ENCODE measurements around the gene MSH3.
"Not testable (repeated sequence)": the region's sequence is repeated elsewhere in the genome, so short reads cannot be mapped to it uniquely, and the experiment has no call there.

The MSH3 gene

GRCh38 chr5:80853413-80853812 is 199.0 kb downstream of the MSH3 start:
- no peak for DNase-seq (ENCODE audit: low spot score)

- DNase-seq (ENCODE audit: low spot score): no peak
Observed at GRCh38 chr5:80854583-80854982, 200.1 kb downstream of the MSH3 start.

DNA sequence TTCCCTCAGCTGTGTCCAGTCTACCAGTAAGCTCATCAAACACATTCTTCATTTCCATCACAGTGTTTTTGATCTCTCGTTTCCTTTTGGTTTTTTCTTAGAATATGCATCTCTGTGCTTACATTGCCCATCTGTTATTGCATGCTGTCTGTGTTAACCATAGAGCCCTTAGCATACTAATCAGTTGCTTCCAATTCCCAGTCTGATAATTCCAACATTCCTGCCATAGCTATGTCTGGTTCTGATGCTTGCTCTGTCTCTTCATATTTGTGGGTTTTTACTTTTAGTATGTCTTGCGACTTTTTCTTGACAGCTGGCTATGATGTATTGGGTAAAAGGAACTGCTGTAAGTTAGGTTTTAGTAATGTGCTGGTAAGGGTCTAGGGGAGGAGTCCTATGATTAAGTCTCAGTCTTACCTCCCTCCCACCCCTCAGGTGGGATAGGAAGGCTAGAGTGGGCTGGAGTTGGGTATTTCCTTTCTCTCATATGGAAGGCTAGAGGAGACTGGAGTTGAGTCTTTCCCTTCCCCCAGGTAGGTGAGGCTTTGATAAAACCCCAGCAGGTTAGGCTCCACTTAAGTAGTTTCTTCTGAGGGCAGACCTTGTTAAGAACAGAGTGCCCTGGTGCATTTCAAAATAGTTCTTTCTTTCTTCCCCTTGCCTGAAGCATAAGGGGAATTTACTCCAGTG is 206.6 kb downstream of the MSH3 start:
- no peak for DNase-seq (ENCODE audit: low spot score)

DNA sequence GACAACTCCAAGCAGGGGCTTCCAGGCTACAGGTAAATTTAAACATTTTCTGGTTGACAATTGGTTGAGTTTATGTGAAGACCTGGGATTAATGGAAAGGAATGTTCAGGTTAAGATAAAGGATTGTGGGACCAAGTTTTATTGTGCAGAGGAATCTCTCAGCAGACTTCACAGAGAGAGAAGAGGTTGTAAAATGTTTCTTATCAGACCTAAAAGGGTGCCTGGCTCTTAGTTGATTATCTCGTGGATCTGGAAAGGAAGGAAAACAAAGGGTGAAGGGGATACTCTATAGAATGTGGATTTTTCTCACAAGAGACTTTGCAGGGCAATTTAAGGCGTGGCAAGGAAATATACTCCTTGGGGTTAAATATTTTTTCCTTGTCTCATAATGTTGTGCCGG is 209.3 kb downstream of the MSH3 start:
- no peak for DNase-seq (ENCODE audit: low spot score)

GRCh38 chr5:80864109-80864508 is 209.7 kb downstream of the MSH3 start:
- no peak for DNase-seq (ENCODE audit: low spot score)

DNA sequence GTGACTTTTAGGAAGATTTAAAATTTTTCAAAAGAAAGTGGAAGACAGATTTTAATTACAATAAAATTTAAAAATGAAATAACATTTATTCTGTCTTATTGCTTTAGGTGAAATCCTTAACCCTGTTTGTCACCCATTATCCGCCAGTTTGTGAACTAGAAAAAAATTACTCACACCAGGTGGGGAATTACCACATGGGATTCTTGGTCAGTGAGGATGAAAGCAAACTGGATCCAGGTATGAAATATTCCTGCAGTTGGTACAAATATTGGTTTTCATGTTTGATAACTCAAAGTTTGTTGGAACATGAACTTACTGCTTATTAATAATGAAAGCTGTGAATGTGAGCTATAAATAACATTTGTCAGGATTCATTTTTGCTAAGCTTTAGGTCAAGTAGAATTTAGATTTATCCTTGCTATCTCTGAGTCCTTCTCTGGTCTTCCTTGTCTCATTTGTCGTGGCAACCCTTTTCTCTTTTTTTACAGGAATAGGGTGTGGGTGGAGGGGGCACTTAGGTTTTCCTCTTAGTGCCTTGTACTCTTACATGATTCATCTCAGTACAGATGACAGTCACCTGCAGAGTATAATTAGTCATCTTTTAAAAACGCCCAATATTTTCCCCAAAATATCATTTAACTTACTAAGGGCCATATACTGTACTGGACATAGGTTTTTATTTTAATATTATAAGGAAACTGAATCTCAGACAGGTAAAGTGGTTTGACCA is 210.4 kb downstream of the MSH3 start:
- DNase-seq (ENCODE audit: low spot score): no peak

- no peak for DNase-seq (ENCODE audit: low spot score)
Observed at GRCh38 chr5:80865551-80865950, 211.1 kb downstream of the MSH3 start.

- no peak for DNase-seq (ENCODE audit: low spot score)
Observed at GRCh38 chr5:80866371-80866770, 211.9 kb downstream of the MSH3 start.

GRCh38 chr5:80867233-80867632 is 212.8 kb downstream of the MSH3 start:
- no peak for DNase-seq (ENCODE audit: low spot score)

DNA sequence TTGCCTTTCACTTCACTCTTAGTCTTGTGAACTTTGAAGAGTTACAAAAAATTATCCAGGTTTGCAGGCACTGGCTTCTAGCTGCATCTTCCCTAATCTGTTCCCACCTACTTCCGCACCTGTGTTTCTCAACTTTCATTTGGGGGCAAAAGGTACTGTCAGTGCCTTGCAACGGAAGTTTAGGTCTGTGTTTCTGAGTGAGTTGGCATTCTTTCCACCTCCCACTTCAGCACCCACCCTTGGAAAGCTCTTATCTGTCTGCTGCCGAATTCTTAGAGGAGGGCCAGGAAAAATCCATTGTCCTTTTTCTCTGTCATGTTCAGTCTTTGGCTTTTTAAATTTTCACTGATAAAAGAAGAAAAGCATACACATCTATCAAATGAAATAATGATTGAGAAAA is 216.0 kb downstream of the MSH3 start:
- DNase-seq (ENCODE audit: low spot score): no peak

DNA sequence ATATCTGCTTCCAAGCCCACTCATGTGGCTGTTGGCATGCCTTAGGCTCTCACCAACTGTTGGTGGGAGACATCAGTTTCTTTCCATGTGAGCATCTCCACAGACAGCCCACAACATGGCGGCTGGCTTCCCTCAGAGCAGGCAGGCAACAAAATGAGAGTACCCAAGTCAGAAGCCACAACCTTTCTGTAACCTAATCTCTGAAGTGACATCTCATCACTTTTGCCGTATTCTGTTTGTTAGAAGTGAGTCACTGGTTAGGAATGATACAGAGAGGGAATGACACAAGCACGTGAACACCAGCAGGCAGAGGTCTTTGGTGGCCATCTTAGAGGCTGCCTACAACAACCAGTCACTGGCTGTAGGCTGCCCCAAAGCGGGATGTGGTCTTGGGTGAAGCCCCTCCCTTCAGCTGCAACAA is 217.1 kb downstream of the MSH3 start:
- no peak for DNase-seq (ENCODE audit: low spot score)

GRCh38 chr5:80874162-80874561 is 219.7 kb downstream of the MSH3 start:
- peak; percentile 37 for DNase-seq (ENCODE audit: low spot score)

- no peak for DNase-seq (ENCODE audit: low spot score)
Observed at GRCh38 chr5:80877592-80877991, 223.1 kb downstream of the MSH3 start.

DNA sequence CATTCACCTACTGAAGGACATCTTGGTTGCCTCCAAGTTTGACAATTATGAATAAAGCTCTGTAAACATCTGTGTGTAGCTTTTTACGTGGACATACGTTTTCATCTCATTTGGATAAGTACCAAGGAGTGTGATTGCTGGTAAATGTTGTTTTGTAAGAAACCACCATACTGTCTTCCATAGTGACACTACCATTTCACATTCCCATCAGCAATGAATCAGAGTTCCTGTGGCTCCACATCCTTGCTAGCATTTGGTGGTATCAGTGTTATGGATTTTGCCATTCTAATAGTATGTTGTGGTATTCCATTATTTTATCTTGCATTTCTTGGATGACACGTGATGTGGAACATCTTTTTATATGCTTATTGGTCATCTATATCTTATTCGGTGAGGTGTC is 227.3 kb downstream of the MSH3 start:
- no peak for DNase-seq (ENCODE audit: low spot score)

DNA sequence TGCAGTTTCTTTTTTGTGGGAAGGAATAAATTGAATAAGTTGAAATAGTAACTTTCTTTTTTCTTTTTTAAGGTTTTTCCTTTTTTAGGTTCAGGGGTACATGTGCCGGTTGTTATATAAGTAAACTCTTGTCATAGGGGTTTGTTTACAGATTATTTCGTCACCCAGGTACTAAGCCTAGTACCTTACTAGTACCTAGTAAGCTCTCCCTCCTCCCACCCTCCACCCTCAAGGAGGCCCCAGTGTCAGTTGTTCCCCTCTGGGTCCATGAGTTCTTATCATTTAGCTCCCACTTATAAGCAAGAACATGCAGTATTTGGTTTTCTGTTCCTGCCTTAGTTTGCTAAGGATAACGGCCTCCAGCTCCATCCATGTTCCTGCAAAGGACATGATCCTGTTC is 228.9 kb downstream of the MSH3 start:
- DNase-seq (ENCODE audit: low spot score): not testable (repeated sequence)

DNA sequence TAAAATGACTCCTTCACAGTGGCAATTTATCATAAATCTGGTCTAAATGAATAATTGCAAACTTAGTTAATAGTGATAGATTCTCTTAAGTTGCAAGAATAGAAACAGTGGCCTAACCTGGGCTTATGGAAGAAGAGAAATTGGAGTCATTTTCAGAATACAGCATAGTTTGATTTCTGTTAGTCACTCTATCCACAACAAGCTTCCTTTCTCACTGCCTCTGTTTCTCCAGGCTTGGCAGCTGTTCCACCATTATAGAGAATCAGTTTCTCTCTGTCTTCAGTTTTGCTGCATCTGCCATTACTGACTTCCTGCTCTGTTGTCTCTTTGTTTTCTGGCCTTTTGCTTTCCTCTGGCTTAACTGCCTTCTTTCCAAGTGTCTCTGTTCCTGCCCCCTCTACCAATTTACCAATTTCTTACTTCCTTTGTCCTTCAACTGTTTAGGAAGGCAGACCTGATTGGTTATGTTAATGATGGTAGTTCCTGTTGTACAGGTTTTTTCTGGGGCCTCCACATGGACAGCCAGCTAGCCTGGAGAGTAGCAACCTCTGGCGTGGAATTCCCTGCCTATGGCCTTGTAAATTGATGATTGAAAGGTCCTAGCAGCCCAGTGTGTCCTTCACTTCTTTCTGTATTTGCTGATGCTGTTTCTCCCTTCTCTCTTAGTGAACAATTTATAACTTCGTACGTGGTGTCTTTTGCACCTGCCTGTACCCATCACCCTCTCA is 229.8 kb downstream of the MSH3 start:
- no peak for DNase-seq (ENCODE audit: low spot score)

GRCh38 chr5:80884929-80885328 is 230.5 kb downstream of the MSH3 start:
- no peak for DNase-seq (ENCODE audit: low spot score)

GRCh38 chr5:80885396-80886000 is 231.0 kb downstream of the MSH3 start:
- DNase-seq (ENCODE audit: low spot score): no peak

GRCh38 chr5:80894083-80894482 is 239.6 kb downstream of the MSH3 start:
- no peak for DNase-seq (ENCODE audit: low spot score)

- no peak for DNase-seq (ENCODE audit: low spot score)
Observed at GRCh38 chr5:80895523-80895922, 241.1 kb downstream of the MSH3 start.

GRCh38 chr5:80902624-80903023 is 248.2 kb downstream of the MSH3 start:
- not testable (repeated sequence) for DNase-seq (ENCODE audit: low spot score)

GRCh38 chr5:80904533-80905187 is 250.2 kb downstream of the MSH3 start:
- DNase-seq (ENCODE audit: low spot score): no peak
